SK-N-SH treated with all-trans-retinoic acid at 6 μM for 48 hours (cell line): ENCODE data around the gene TM7SF2.

Source experiments
- ATAC-seq: fragments of 200-7000 bp; cut with Tn5 transposase; 3 replicates; pipeline ENCODE4 v1.9.1; 2020; ENCODE audit warnings: mild to moderate bottlenecking, moderate library complexity
- ARNTL ChIP-seq: fragments of 450-650 bp; formaldehyde crosslinking; IDR thresholded peaks from 2 replicates; pipeline ENCODE4 v1.5.0; 2020; ENCODE audit warnings: low read depth, mild to moderate bottlenecking, moderate library complexity, borderline replicate concordance
- BACH2 ChIP-seq: fragments of 250-450 bp; sonication (Bioruptor Pico); IDR thresholded peaks from 2 replicates; pipeline ENCODE4 v1.9.0; 2021; ENCODE audit warnings: mild to moderate bottlenecking, borderline replicate concordance
- CSDC2 ChIP-seq: fragments of 250-450 bp; sonication (Bioruptor Pico); IDR thresholded peaks from 2 replicates; pipeline ENCODE4 v1.5.0; 2020; ENCODE audit warnings: mild to moderate bottlenecking, moderate library complexity
- ESRRG ChIP-seq: fragments of 250-450 bp; sonication (Bioruptor Pico); IDR thresholded peaks from 2 replicates; pipeline ENCODE4 v1.6.1; 2021; ENCODE audit warnings: mild to moderate bottlenecking
- GLIS3 ChIP-seq: fragments of 250-450 bp; sonication (Bioruptor Pico); IDR thresholded peaks from 2 replicates; pipeline ENCODE4 v1.5.0; 2020; ENCODE audit warnings: mild to moderate bottlenecking, moderate library complexity
- ISL1 ChIP-seq: fragments of 250-450 bp; sonication (Bioruptor Pico); IDR thresholded peaks from 2 replicates; pipeline ENCODE4 v2.1.2; 2022; ENCODE audit warnings: mild to moderate bottlenecking, moderate library complexity
- OSR1 ChIP-seq: fragments of 250-450 bp; sonication (Bioruptor Pico); IDR thresholded peaks from 2 replicates; pipeline ENCODE4 v1.8.0; 2022; ENCODE audit warnings: moderate library complexity, mild to moderate bottlenecking, inconsistent platforms
- PATZ1 ChIP-seq: fragments of 250-450 bp; sonication (Bioruptor Pico); IDR thresholded peaks from 2 replicates; pipeline ENCODE4 v1.8.0; 2020; ENCODE audit warnings: mild to moderate bottlenecking, moderate library complexity, borderline replicate concordance
- POU6F1 ChIP-seq: fragments of 250-450 bp; sonication (Bioruptor Pico); IDR thresholded peaks from 2 replicates; pipeline ENCODE4 v1.8.0; 2021; ENCODE audit warnings: low read depth, mild to moderate bottlenecking, moderate library complexity, borderline replicate concordance
- PPARA ChIP-seq: fragments of 250-450 bp; sonication (Bioruptor Pico); IDR thresholded peaks from 2 replicates; pipeline ENCODE4 v1.5.0; 2020; ENCODE audit warnings: mild to moderate bottlenecking, borderline replicate concordance
- RARB ChIP-seq: fragments of 250-450 bp; sonication (Bioruptor Pico); IDR thresholded peaks from 2 replicates; pipeline ENCODE4 v1.8.0; 2021; ENCODE audit warnings: mild to moderate bottlenecking, moderate library complexity
- TCF4 ChIP-seq: fragments of 250-450 bp; sonication (Bioruptor Pico); IDR thresholded peaks from 2 replicates; pipeline ENCODE4 v1.8.0; 2021; ENCODE audit warnings: mild to moderate bottlenecking, moderate library complexity, borderline replicate concordance
- TSHZ2 ChIP-seq: fragments of 250-450 bp; sonication (Bioruptor Pico); IDR thresholded peaks from 2 replicates; pipeline ENCODE4 v1.5.0; 2020; ENCODE audit warnings: mild to moderate bottlenecking, moderate library complexity
- ZC3H10 ChIP-seq: fragments of 250-450 bp; sonication (Bioruptor Pico); IDR thresholded peaks from 2 replicates; pipeline ENCODE4 v1.5.1; 2021; ENCODE audit warnings: mild to moderate bottlenecking, moderate library complexity
- ZFP3 ChIP-seq: fragments of 250-450 bp; sonication (Bioruptor Pico); IDR thresholded peaks from 2 replicates; pipeline ENCODE4 v1.5.0; 2020; ENCODE audit warnings: mild to moderate bottlenecking, moderate library complexity
- ZFP30 ChIP-seq: fragments of 450-650 bp; formaldehyde crosslinking; IDR thresholded peaks from 2 replicates; pipeline ENCODE4 v1.5.0; 2022; ENCODE audit warnings: mild to moderate bottlenecking, moderate library complexity
- ZNF70 ChIP-seq: fragments of 450-650 bp; formaldehyde crosslinking; IDR thresholded peaks from 2 replicates; pipeline ENCODE4 v1.5.0; 2020; ENCODE audit warnings: mild to moderate bottlenecking, moderate library complexity
- ZNF8 ChIP-seq: fragments of 450-650 bp; formaldehyde crosslinking; IDR thresholded peaks from 2 replicates; pipeline ENCODE4 v1.5.0; 2020; ENCODE audit warnings: mild to moderate bottlenecking, moderate library complexity
- TF ChIP-seq, protein P1 (sequence below): fragments of 250-450 bp; sonication (Bioruptor Pico); IDR thresholded peaks from 2 replicates; pipeline ENCODE4 v1.5.1; 2020; ENCODE audit warnings: low read depth, mild to moderate bottlenecking, moderate library complexity
- TF ChIP-seq, protein P2 (sequence below): fragments of 250-450 bp; sonication (Bioruptor Pico); IDR thresholded peaks from 2 replicates; pipeline ENCODE4 v1.5.1; 2021; ENCODE audit warnings: mild to moderate bottlenecking, moderate library complexity

The TM7SF2 gene

GRCh38 chr11:65078786-65079342 is 32.8 kb upstream of the TM7SF2 start:
- no peak for ATAC-seq
- TF ChIP-seq ESRRG (no peak), TCF4 (CRISPR knock-in tag) (no peak), PATZ1 (CRISPR knock-in tag) (no peak), GLIS3 (no peak), BACH2 (CRISPR knock-in tag) (no peak), RARB (CRISPR knock-in tag) (no peak), OSR1 (CRISPR knock-in tag) (no peak), ZFP30 (CRISPR knock-in tag) (no peak), CSDC2 (CRISPR knock-in tag) (no peak), ZFP3 (CRISPR knock-in tag) (no peak), POU6F1 (CRISPR knock-in tag) (no peak), PPARA (CRISPR knock-in tag) (no peak)
- TF ChIP-seq, protein P1, sequence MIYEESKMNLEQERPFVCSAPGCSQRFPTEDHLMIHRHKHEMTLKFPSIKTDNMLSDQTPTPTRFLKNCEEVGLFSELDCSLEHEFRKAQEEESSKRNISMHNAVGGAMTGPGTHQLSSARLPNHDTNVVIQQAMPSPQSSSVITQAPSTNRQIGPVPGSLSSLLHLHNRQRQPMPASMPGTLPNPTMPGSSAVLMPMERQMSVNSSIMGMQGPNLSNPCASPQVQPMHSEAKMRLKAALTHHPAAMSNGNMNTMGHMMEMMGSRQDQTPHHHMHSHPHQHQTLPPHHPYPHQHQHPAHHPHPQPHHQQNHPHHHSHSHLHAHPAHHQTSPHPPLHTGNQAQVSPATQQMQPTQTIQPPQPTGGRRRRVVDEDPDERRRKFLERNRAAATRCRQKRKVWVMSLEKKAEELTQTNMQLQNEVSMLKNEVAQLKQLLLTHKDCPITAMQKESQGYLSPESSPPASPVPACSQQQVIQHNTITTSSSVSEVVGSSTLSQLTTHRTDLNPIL (CRISPR knock-in tag): no peak
- TF ChIP-seq, protein P2, sequence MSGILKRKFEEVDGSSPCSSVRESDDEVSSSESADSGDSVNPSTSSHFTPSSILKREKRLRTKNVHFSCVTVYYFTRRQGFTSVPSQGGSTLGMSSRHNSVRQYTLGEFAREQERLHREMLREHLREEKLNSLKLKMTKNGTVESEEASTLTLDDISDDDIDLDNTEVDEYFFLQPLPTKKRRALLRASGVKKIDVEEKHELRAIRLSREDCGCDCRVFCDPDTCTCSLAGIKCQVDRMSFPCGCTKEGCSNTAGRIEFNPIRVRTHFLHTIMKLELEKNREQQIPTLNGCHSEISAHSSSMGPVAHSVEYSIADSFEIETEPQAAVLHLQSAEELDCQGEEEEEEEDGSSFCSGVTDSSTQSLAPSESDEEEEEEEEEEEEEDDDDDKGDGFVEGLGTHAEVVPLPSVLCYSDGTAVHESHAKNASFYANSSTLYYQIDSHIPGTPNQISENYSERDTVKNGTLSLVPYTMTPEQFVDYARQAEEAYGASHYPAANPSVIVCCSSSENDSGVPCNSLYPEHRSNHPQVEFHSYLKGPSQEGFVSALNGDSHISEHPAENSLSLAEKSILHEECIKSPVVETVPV (CRISPR knock-in tag): no peak

- TF ChIP-seq GLIS3: no peak
- no peak for TF ChIP-seq ISL1 (CRISPR knock-in tag)
- no peak for TF ChIP-seq RARB (CRISPR knock-in tag)
- no peak for TF ChIP-seq PPARA (CRISPR knock-in tag)
- no peak for TF ChIP-seq ZNF8 (CRISPR knock-in tag)
- no peak for TF ChIP-seq PATZ1 (CRISPR knock-in tag)
- no peak for TF ChIP-seq BACH2 (CRISPR knock-in tag)
- TF ChIP-seq ESRRG: no peak
- TF ChIP-seq ZFP30 (CRISPR knock-in tag): no peak
- TF ChIP-seq, protein P2 (CRISPR knock-in tag): no peak
- no peak for TF ChIP-seq ZC3H10
- no peak for TF ChIP-seq TSHZ2
- no peak for TF ChIP-seq TCF4 (CRISPR knock-in tag)
- TF ChIP-seq ZNF70: no peak
- TF ChIP-seq CSDC2 (CRISPR knock-in tag): no peak
- no peak for TF ChIP-seq ZFP3 (CRISPR knock-in tag)
- TF ChIP-seq ARNTL (CRISPR knock-in tag): no peak
- TF ChIP-seq, protein P1 (CRISPR knock-in tag): no peak
- ATAC-seq: no peak; the same call in 1 of the 3 replicates
Measured at GRCh38 chr11:65083134-65083833, 28.4 kb upstream of the TM7SF2 start.
